NCI-H2196 (cell line): Measurements from ENCODE around the gene PPIB.
"Not testable (repeated sequence)": the region's sequence is repeated elsewhere in the genome, so short reads cannot be mapped to it uniquely, and the experiment has no call there.

Experiments
- DNase-seq: peaks from one replicate; lab custom pipeline; 2025; ENCODE audit not compliant: unreplicated experiment; lab: John Stamatoyannopoulos, UW

The PPIB gene

GRCh38 chr15:64110950-64111678 is 51.7 kb downstream of the PPIB start:
- no peak for DNase-seq

GRCh38 chr15:64110108-64110701 is 52.6 kb downstream of the PPIB start:
- not testable (repeated sequence) for DNase-seq

- DNase-seq: no peak
These were observed 55.5 kb downstream of the PPIB start for GRCh38 chr15:64107337-64107736.
